GM18861 (cell line): ENCODE results near the gene DNM1.

ENCODE experiments used
- ATAC-seq: cut with Tn5 transposase; IDR thresholded peaks from one replicate; pipeline ENCODE4 v1.9.1; 2021; ENCODE audit not compliant: unreplicated experiment

The DNM1 gene

GRCh38 chr9:128249908-128250838, 47.0 kb downstream of the DNM1 start:
- peak; percentile 72 for ATAC-seq

- ATAC-seq = no peak
These were observed 47.9 kb downstream of the DNM1 start for GRCh38 chr9:128250839-128251731.

- ATAC-seq = no peak
These were observed 48.5 kb downstream of the DNM1 start for GRCh38 chr9:128251732-128252100.

GRCh38 chr9:128252317-128253139, 49.3 kb downstream of the DNM1 start:
- no peak for ATAC-seq

DNA sequence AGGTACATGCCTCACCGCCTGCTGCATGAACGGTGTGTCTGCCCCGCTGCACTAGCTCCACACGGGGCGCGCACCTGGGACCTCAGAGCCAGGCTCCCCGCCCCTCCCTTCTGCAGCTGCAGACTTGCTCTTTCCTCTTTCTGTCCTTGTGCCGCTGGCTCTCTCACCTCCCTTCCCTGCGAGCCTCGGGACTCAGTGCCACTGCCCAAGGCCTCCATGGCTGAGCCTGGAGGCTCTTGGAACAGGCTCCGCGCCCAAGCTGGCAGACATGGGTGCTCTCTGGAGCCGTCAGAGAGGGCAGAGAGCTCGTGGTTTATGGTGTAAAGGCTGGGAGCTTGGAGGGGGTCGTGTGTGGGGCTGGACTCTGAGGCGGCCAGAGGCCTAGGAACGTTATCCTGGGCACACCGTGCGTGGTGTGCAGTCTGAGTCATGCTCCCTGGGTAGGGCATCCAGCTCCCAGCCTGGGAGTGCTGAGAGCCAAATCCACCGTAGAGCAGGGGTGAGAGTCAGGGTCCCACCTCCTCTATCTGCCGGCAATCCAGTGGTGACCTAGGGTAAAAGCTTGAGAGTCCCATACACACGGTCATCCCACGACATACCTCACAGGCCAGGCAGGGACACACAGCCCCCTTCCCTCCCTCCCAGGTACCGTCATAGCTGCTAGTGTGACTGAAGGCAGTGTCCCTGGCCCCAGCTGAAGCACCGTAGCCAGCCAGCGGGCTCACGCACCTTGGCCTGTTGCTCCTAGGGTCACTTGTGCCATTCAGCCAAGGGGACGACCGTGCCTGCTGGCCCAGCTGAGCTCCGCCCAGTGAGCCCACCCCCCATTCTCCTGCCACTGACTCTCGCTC, 50.2 kb downstream of the DNM1 start:
- no peak for ATAC-seq

GRCh38 chr9:128253991-128254346, 50.8 kb downstream of the DNM1 start:
- ATAC-seq = no peak

DNA sequence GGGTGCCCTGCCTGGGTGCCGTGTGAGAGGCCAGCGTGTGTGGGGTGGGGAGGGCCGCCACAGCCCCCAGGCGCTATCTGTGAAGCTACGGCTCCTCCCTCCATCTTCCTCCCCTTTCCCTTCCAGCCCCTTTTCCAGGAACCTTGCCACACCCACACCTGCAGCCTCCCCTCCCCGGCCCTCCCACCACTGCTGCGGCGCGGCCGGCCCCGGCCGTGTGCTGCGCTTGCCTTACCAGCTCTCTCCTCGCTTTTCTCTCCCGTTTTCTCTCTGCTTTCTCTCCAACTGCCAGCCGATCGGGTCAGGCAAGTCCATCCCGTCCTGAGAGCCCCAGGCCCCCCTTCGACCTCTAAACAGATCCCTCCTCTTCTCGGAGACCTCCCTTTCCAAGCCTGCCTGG, 51.2 kb downstream of the DNM1 start:
- ATAC-seq = no peak

GRCh38 chr9:128254855-128255759, 51.9 kb downstream of the DNM1 start:
- ATAC-seq = no peak

DNA sequence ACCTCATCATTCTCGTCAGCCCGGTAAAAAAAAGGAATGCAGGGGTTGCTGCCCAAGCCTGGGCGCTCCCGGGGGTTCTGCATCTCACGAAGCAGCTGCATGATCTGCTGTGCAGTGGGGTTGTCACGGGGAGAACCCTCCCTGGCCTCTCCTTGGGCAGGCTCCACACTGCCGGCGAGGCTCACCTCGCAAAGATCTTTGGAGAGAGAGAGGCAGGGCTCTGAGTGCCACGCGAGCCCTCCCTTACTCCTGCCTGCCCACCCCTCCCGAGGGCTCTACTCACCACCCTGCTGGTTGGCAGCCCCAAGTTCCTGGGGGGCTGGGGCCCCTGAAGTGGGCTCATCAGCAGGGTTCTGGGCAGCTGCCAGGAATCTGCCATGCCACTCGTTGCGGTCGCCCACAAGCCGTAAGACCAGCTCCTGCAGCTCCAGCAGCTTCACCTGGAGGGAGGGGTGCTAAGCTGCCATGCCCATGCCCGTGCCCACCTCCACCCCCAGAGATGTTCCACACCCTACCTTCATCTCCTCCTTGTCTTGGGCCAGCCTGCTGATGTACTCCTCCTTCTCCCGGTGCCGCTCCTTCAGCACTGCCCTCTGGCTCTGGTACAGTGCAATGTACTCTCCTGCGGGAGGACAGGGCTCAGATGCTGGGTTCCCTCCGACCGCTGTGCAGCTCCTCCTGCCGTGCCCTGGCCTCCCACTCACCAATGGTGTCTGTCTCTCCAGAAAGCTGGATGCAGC, 54.1 kb downstream of the DNM1 start:
- no peak for ATAC-seq

GRCh38 chr9:128257907-128258306, 54.7 kb downstream of the DNM1 start:
- ATAC-seq = no peak

- ATAC-seq = no peak
These were observed 55.1 kb downstream of the DNM1 start for GRCh38 chr9:128258326-128258725.

- ATAC-seq = no peak
These were observed 56.0 kb downstream of the DNM1 start for GRCh38 chr9:128259156-128259555.

DNA sequence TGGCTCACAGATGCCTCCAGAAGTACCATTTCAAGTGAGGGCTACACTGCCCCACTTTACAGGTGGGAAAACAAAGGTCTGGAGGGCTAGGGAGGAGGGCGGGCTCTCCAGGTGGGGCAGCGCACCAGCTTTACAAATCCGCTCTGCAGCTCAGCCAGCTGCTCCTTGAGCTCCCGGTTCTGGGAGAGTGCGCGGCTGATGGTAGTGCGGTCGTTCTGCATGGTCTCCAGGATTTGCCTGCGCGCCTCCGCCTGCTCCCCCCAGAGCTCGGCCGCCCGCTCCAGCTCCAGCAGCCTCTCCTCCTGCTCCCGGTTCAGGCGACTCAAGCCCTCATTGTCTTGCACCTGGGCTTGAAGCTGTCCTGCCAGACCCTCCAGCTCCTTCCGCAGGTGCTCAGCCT, 57.2 kb downstream of the DNM1 start:
- ATAC-seq = no peak

GRCh38 chr9:128262687-128263086, 59.5 kb downstream of the DNM1 start:
- no peak for ATAC-seq

DNA sequence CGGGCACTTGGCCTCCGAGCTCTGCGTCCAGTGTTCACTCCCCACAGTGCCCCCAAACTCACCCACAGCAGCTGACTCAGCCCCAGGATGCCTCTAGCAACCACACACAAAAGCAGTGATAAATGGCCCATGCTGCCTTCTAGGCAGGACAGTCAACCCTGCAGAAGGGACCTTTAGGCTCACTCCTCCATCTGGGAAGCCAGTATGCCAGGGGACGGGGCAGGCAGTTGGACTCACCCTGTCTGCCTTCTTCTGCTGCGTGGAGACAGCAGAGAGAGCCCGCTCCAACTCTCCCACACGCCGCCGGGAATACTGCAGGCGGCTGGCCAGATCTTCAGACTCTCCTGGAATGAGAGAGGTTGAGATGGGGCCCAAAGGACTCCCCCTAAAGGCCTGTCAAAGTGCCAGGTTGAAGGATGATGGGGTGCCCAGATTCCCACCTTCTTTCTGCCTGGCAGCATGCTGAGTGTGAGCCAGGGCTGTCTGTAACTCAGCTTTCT, 62.2 kb downstream of the DNM1 start:
- no peak for ATAC-seq

- no peak for ATAC-seq
These were observed 63.9 kb downstream of the DNM1 start for GRCh38 chr9:128266868-128267590.

GRCh38 chr9:128271112-128271511, 67.9 kb downstream of the DNM1 start:
- no peak for ATAC-seq

DNA sequence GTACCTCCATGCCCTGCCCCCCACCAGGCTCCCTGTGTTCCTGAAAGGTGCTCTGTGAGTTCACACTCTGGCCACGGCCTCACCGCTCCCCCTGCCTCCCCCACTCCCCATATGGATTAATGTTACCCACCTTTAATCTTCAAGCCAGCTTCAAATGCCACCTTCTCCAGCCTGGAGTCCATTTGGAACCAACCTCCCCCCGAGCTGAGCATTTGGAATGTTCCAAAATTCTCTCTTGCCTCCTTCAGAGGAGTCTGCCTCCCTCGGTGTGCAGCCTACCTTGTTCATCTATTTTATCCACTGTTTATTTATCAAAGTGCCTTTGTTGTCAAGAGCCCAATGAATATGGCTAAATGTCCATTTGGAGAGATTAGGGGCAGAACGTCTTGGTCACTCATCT, 68.3 kb downstream of the DNM1 start:
- ATAC-seq = no peak
